GM18505 (cell line): Measurements from ENCODE around the gene ZNF582.
"Not testable (repeated sequence)": the region's sequence is repeated elsewhere in the genome, so short reads cannot be mapped to it uniquely, and the experiment has no call there.

ENCODE experiments used
- ATAC-seq: cut with Tn5 transposase; IDR thresholded peaks from one replicate; pipeline ENCODE4 v1.9.1; 2021; ENCODE audit not compliant: unreplicated experiment
- POLR2A ChIP-seq: IDR thresholded peaks from 4 replicates; pipeline ENCODE4 v1.6.1; 2011; ENCODE audit warnings: borderline replicate concordance; ENCODE audit not compliant: insufficient read depth, insufficient read length; ENCODE audit errors: extremely low read depth

Gene ZNF582

GRCh38 chr19:56377105-56377924 lies 16.0 kb downstream of the ZNF582 start:
- TF ChIP-seq POLR2A = no peak
- no peak for ATAC-seq

- ATAC-seq = no peak
- no peak for TF ChIP-seq POLR2A
These were observed 21.1 kb downstream of the ZNF582 start for GRCh38 chr19:56372281-56372680.

- TF ChIP-seq POLR2A = no peak
- ATAC-seq = no peak
These were observed 23.3 kb downstream of the ZNF582 start for GRCh38 chr19:56369886-56370676.

- ATAC-seq = peak; percentile 77
- peak; percentile 45 for TF ChIP-seq POLR2A
These were observed 25.3 kb downstream of the ZNF582 start for GRCh38 chr19:56367829-56368711.

- ATAC-seq = no peak
These were observed 32.5 kb downstream of the ZNF582 start for GRCh38 chr19:56360841-56361240.

GRCh38 chr19:56356944-56357343 lies 36.4 kb downstream of the ZNF582 start:
- TF ChIP-seq POLR2A = no peak
- no peak for ATAC-seq

More at GRCh38 chr19:56360841-56361240, 32.5 kb downstream of the ZNF582 start:
- no peak for TF ChIP-seq POLR2A

- no peak for TF ChIP-seq POLR2A
- no peak for ATAC-seq
These were observed 37.8 kb downstream of the ZNF582 start for GRCh38 chr19:56355517-56355916.

- no peak for TF ChIP-seq POLR2A
These were observed 42.1 kb downstream of the ZNF582 start for GRCh38 chr19:56351208-56351607.

GRCh38 chr19:56350416-56351045 lies 42.8 kb downstream of the ZNF582 start:
- no peak for ATAC-seq
- TF ChIP-seq POLR2A = no peak

More at GRCh38 chr19:56351208-56351607, 42.1 kb downstream of the ZNF582 start:
- no peak for ATAC-seq

GRCh38 chr19:56348289-56348877 lies 45.0 kb downstream of the ZNF582 start:
- no peak for ATAC-seq
- TF ChIP-seq POLR2A = no peak

- TF ChIP-seq POLR2A = no peak
- no peak for ATAC-seq
These were observed 46.1 kb downstream of the ZNF582 start for GRCh38 chr19:56347163-56347778.

GRCh38 chr19:56341948-56342347 lies 51.4 kb downstream of the ZNF582 start:
- TF ChIP-seq POLR2A = no peak
- no peak for ATAC-seq

- not testable (repeated sequence) for ATAC-seq
These were observed 54.3 kb downstream of the ZNF582 start for GRCh38 chr19:56339031-56339430.

- not testable (repeated sequence) for ATAC-seq
These were observed 56.3 kb downstream of the ZNF582 start for GRCh38 chr19:56337077-56337476.

- ATAC-seq = not testable (repeated sequence)
These were observed 58.0 kb downstream of the ZNF582 start for GRCh38 chr19:56335371-56335770.
